HL-60 (cell line): ENCODE results near the gene NPC1.

Source experiments
- DNase-seq, 2 experiments: peaks; one replicate each; pipeline ENCODE4 v3.0.0-alpha.2; 2010 to 2020; ENCODE audit warnings: low read depth in 1 of 2, low spot score in 1 of 2
- H3K27ac ChIP-seq: fragments of 250-450 bp; sonication (Bioruptor Pico); replicated peaks from 2 replicates; pipeline ENCODE4 v1.5.1; 2020; ENCODE audit warnings: mild to moderate bottlenecking, moderate library complexity
- H3K27me3 ChIP-seq: fragments of 250-450 bp; sonication (Bioruptor Pico); 2 replicates; pipeline ENCODE4 v1.5.1; 2021; ENCODE audit warnings: mild to moderate bottlenecking, moderate library complexity; ENCODE audit not compliant: insufficient read depth, poor library complexity, severe bottlenecking
- H3K4me3 ChIP-seq: replicated peaks from 2 replicates; pipeline ENCODE4 v1.5.1; 2011; ENCODE audit warnings: mild to moderate bottlenecking, control low read depth, low read length; ENCODE audit not compliant: insufficient read depth
- CTCF ChIP-seq: IDR thresholded peaks from one replicate; pipeline ENCODE4 v1.5.1; 2011; ENCODE audit warnings: low read length, control low read depth, inconsistent platforms; ENCODE audit not compliant: insufficient read depth
- GABPA ChIP-seq: IDR thresholded peaks from 2 replicates; pipeline ENCODE4 v1.6.1; 2012; ENCODE audit warnings: low read depth
- POLR2AphosphoS5 ChIP-seq: IDR thresholded peaks from 2 replicates; pipeline ENCODE4 v1.6.1; 2012; ENCODE audit warnings: low read depth
- REST ChIP-seq: IDR thresholded peaks from 2 replicates; pipeline ENCODE4 v1.6.1; 2012; ENCODE audit warnings: low read depth; ENCODE audit not compliant: insufficient replicate concordance
- SPI1 ChIP-seq: IDR thresholded peaks from 2 replicates; pipeline ENCODE4 v1.6.1; 2012; ENCODE audit warnings: low read depth, mild to moderate bottlenecking, borderline replicate concordance

NPC1 gene

GRCh38 chr18:23538001-23538400, 48.3 kb downstream of the NPC1 start:
- H3K4me3 ChIP-seq, result no peak overlapping the region
- no peaks in the 10 kb centered on the region for H3K27me3 ChIP-seq
- no peak for DNase-seq
- no peak for TF ChIP-seq REST
- TF ChIP-seq SPI1, result no peak
- no peak for TF ChIP-seq CTCF
- no peak for TF ChIP-seq POLR2AphosphoS5
- TF ChIP-seq GABPA, result no peak
- H3K27ac ChIP-seq, result no peak overlapping the region

- TF ChIP-seq GABPA (no peak), REST (no peak), SPI1 (no peak), POLR2AphosphoS5 (no peak), CTCF (no peak)
- Histone ChIP-seq H3K4me3 (no peak overlapping the region), H3K27me3 (no peaks in the 10 kb centered on the region), H3K27ac (no peak overlapping the region)
- DNase-seq, result no peak
Measured at GRCh38 chr18:23537274-23537673, 49.0 kb downstream of the NPC1 start.

GRCh38 chr18:23536204-23536603, 50.1 kb downstream of the NPC1 start:
- H3K27ac ChIP-seq, result no peak overlapping the region
- H3K27me3 ChIP-seq, result no peaks in the 10 kb centered on the region
- no peak overlapping the region for H3K4me3 ChIP-seq
- no peak for TF ChIP-seq POLR2AphosphoS5
- TF ChIP-seq CTCF, result no peak
- no peak for TF ChIP-seq GABPA
- no peak for TF ChIP-seq REST
- no peak for TF ChIP-seq SPI1
- DNase-seq, result no peak
